Stimulated activated CD4-positive, alpha-beta T cell treated with anti-CD3 and anti-CD28 coated beads, Interleukin-2, amount 100 ng/mL, for 24 hours (primary cell): ENCODE data around the gene SLC9A3.

Source experiments
- DNase-seq, 2 donors: peaks; one replicate each; pipeline ENCODE4 v3.0.0-alpha.2; 2020

Gene SLC9A3

GRCh38 chr5:439636-440035, 84.6 kb downstream of the SLC9A3 start:
- DNase-seq, result no peak

GRCh38 chr5:439181-439580, 85.1 kb downstream of the SLC9A3 start:
- DNase-seq, result no peak

- DNase-seq, result no peak
Measured at GRCh38 chr5:438481-438981, 85.7 kb downstream of the SLC9A3 start.

- DNase-seq, result no peak
Measured at GRCh38 chr5:437281-437771, 86.9 kb downstream of the SLC9A3 start.

- DNase-seq, result no peak
Measured at GRCh38 chr5:436641-436975, 87.6 kb downstream of the SLC9A3 start.

GRCh38 chr5:435961-436640, 88.1 kb downstream of the SLC9A3 start:
- DNase-seq, result peak in 1 of 2 donors; percentile 35

- no peak for DNase-seq
Measured at GRCh38 chr5:435156-435790, 89.0 kb downstream of the SLC9A3 start.

- DNase-seq, result no peak
Measured at GRCh38 chr5:434443-435146, 89.7 kb downstream of the SLC9A3 start.

GRCh38 chr5:433836-434235, 90.4 kb downstream of the SLC9A3 start:
- DNase-seq, result no peak

- no peak for DNase-seq
Measured at GRCh38 chr5:432928-433791, 91.1 kb downstream of the SLC9A3 start.

GRCh38 chr5:432201-432927, 91.9 kb downstream of the SLC9A3 start:
- no peak for DNase-seq

- DNase-seq, result no peak
Measured at GRCh38 chr5:431711-432050, 92.6 kb downstream of the SLC9A3 start.

GRCh38 chr5:431001-431710, 93.1 kb downstream of the SLC9A3 start:
- DNase-seq, result peak; percentile 67 to 69

GRCh38 chr5:430214-430925, 93.9 kb downstream of the SLC9A3 start:
- no peak for DNase-seq

- no peak for DNase-seq
Measured at GRCh38 chr5:429453-430188, 94.6 kb downstream of the SLC9A3 start.

- no peak for DNase-seq
Measured at GRCh38 chr5:428754-429452, 95.3 kb downstream of the SLC9A3 start.

- DNase-seq, result no peak
Measured at GRCh38 chr5:428219-428618, 96.0 kb downstream of the SLC9A3 start.

GRCh38 chr5:427415-428087, 96.7 kb downstream of the SLC9A3 start:
- DNase-seq, result no peak

- no peak for DNase-seq
Measured at GRCh38 chr5:426392-426976, 97.8 kb downstream of the SLC9A3 start.
